HCT116 (cell line): ENCODE results near the gene CLIC4. TPM values are rescaled to one million over a fixed set of nuclear protein-coding genes. Genes with fewer than 3 reads are reported as not detected.

Experiments used
- ATAC-seq: fragments of 200-7000 bp; cut with Tn5 transposase; 2 replicates; pipeline ENCODE4 v1.9.1; 2020; ENCODE audit warnings: mild to moderate bottlenecking, moderate library complexity
- BruUV-seq: library from RNA; stranded (reverse); fragments of 400-500 nt; replicated peaks from 2 replicates; lab custom pipeline; 2021; lab: Mats Ljungman, UMichigan
- CTCF ChIA-PET: fragments of 300-600 bp; sonication (Branson Sonifier 250); formaldehyde crosslinking; loops from one replicate; lab custom pipeline; 2021; ENCODE audit warnings: antibody characterized with exemption; lab: Charles Lee
- POLR2A ChIA-PET: fragments of 300-600, 350-600 bp; sonication (Branson Sonifier 250); formaldehyde crosslinking; loops from one replicate; lab custom pipeline; 2021; ENCODE audit warnings: antibody characterized with exemption; lab: Charles Lee
- RAD21 ChIA-PET, 2 experiments: fragments of 300-600 bp; sonication (Branson Sonifier 250); formaldehyde crosslinking; loops; one replicate each; lab custom pipeline; 2023; ENCODE audit warnings: low total read pairs in 2 of 2; ENCODE audit not compliant: uncharacterized antibody in 2 of 2, unreplicated experiment in 2 of 2, low non-redundant PET in 1 of 2; lab: Charles Lee
- DNase-seq: peaks from one replicate; pipeline ENCODE4 v3.0.0-alpha.2; 2010; ENCODE audit warnings: low read depth, low spot score
- H2AFZ ChIP-seq: fragments of 200-600 bp; shearing (Covaris generic), sonication (generic); 2 replicates; pipeline ENCODE4 v1.6.1; 2017; ENCODE audit warnings: low read depth, mixed run types, mixed read lengths, antibody characterized with exemption, low read length; ENCODE audit not compliant: poor library complexity, severe bottlenecking
- H3K27ac ChIP-seq: 2 replicates; pipeline ENCODE4 v1.5.1; 2012; ENCODE audit warnings: low read depth, low read length
- H3K27me3 ChIP-seq: fragments of 200-600 bp; sonication (generic); 2 replicates; pipeline ENCODE4 v1.6.1; 2016; ENCODE audit warnings: mixed run types, low read length, mixed read lengths; ENCODE audit not compliant: insufficient read depth
- H3K36me3 ChIP-seq, 2 experiments: fragments of 200-500 bp in 1 of 2; fragments of 200-600 bp in 1 of 2; sonication (Bioruptor generic) in 1 of 2; sonication (generic) in 1 of 2; 2 replicates each; pipeline versions ENCODE4 v1.5.1 to v1.6.1; 2014 to 2016; ENCODE audit warnings: low read length in 2 of 2, inconsistent platforms in 1 of 2, mixed read lengths in 1 of 2, mixed run types in 1 of 2; ENCODE audit not compliant: insufficient read depth in 2 of 2, control insufficient read depth in 1 of 2
- H3K4me1 ChIP-seq, 2 experiments: fragments of 200-600 bp in 1 of 2; sonication (generic) in 1 of 2; 2 replicates each; pipeline versions ENCODE4 v1.5.1 to v1.6.1; 2012 to 2017; ENCODE audit warnings: low read length in 2 of 2, inconsistent platforms in 1 of 2, mild to moderate bottlenecking in 1 of 2, mixed read lengths in 1 of 2, mixed run types in 1 of 2, moderate library complexity in 1 of 2; ENCODE audit not compliant: insufficient read depth in 2 of 2, control insufficient read depth in 1 of 2
- H3K4me2 ChIP-seq: fragments of 200-600 bp; sonication (generic); 2 replicates; pipeline ENCODE4 v1.6.1; 2017; ENCODE audit warnings: mixed run types, low read length, mixed read lengths
- H3K4me3 ChIP-seq, 2 experiments: fragments of 200-600 bp in 1 of 2; sonication (generic) in 1 of 2; replicated peaks in 1 of 2; 2 replicates each; pipeline ENCODE4 v1.5.1; 2011 to 2016; ENCODE audit warnings: low read length in 2 of 2, control low read depth in 1 of 2, low read depth in 1 of 2, mild to moderate bottlenecking in 1 of 2, mixed read lengths in 1 of 2, mixed run types in 1 of 2
- H3K79me2 ChIP-seq: fragments of 200-600 bp; sonication (generic); 2 replicates; pipeline ENCODE4 v1.6.1; 2017; ENCODE audit warnings: mild to moderate bottlenecking, mixed run types, low read length, moderate library complexity, mixed read lengths; ENCODE audit not compliant: insufficient read depth
- H3K9ac ChIP-seq: fragments of 200-600 bp; sonication (generic); 2 replicates; pipeline ENCODE4 v1.6.1; 2016; ENCODE audit warnings: low read length, mixed read lengths
- H3K9me2 ChIP-seq: fragments of 200-600 bp; sonication (generic), shearing (Covaris generic); 2 replicates; pipeline ENCODE4 v1.6.1; 2017; ENCODE audit warnings: mixed run types, mild to moderate bottlenecking, moderate library complexity; ENCODE audit not compliant: insufficient read depth
- H3K9me3 ChIP-seq, 2 experiments: fragments of 200-500 bp in 1 of 2; fragments of 200-600 bp in 1 of 2; sonication (Bioruptor generic) in 1 of 2; sonication (generic) in 1 of 2; 2 replicates each; pipeline ENCODE4 v1.6.1; 2014 to 2017; ENCODE audit warnings: low read length in 2 of 2, mixed read lengths in 2 of 2, inconsistent platforms in 1 of 2, low read depth in 1 of 2, mild to moderate bottlenecking in 1 of 2, mixed run types in 1 of 2, moderate library complexity in 1 of 2; ENCODE audit not compliant: control insufficient read depth in 1 of 2, insufficient read depth in 1 of 2
- H4K20me1 ChIP-seq: fragments of 200-600 bp; sonication (generic), shearing (Covaris generic); 2 replicates; pipeline ENCODE4 v1.6.1; 2017; ENCODE audit warnings: mixed run types, mild to moderate bottlenecking, moderate library complexity; ENCODE audit not compliant: insufficient read depth
- ATF3 ChIP-seq: IDR thresholded peaks from 2 replicates; pipeline ENCODE4 v1.6.1; 2012
- CTCF ChIP-seq, 3 experiments: fragments of 200-600 bp in 1 of 3; sonication (generic) in 1 of 3; IDR thresholded peaks in 2 of 3; conservative IDR thresholded peaks in 1 of 3; 2 replicates each; pipeline ENCODE4 v1.5.1; 2012 to 2017; ENCODE audit warnings: low read depth in 2 of 3, low read length in 2 of 3, antibody characterized with exemption in 1 of 3, borderline replicate concordance in 1 of 3, control low read depth in 1 of 3, mild to moderate bottlenecking in 1 of 3, mixed read lengths in 1 of 3, mixed run types in 1 of 3, moderate library complexity in 1 of 3; ENCODE audit not compliant: insufficient read depth in 1 of 3
- EGR1 ChIP-seq: IDR thresholded peaks from 2 replicates; pipeline ENCODE4 v1.6.1; 2012; ENCODE audit warnings: low read depth
- FOSL1 ChIP-seq: IDR thresholded peaks from 2 replicates; pipeline ENCODE4 v1.6.1; 2012; ENCODE audit warnings: low read depth
- SIN3A ChIP-seq: IDR thresholded peaks from 2 replicates; pipeline ENCODE4 v1.6.1; 2012; ENCODE audit warnings: low read depth
- SP1 ChIP-seq: IDR thresholded peaks from 2 replicates; pipeline ENCODE4 v1.6.1; 2012; ENCODE audit warnings: low read depth
- TCF7L2 ChIP-seq: IDR thresholded peaks from 2 replicates; pipeline ENCODE4 v1.7.0; 2011; ENCODE audit warnings: borderline replicate concordance, inconsistent platforms; ENCODE audit not compliant: insufficient read depth, insufficient read length; ENCODE audit errors: extremely low read depth
- intact Hi-C: fragments of 100-400 bp; cut with micrococcal nuclease; formaldehyde crosslinking; loops from 2 replicates; pipeline ENCODE4 v1.10.0; 2022
- total RNA-seq: library from RNA; stranded (reverse); gene quantifications from one replicate; pipeline ENCODE4 v1.2.1, GENCODE V29; 2021; ENCODE audit not compliant: unreplicated experiment
- TF ChIP-seq, protein P1 (sequence below): IDR thresholded peaks from 2 replicates; pipeline ENCODE4 v1.6.1; 2011; ENCODE audit warnings: mild to moderate bottlenecking, low read length, moderate library complexity; ENCODE audit not compliant: insufficient replicate concordance; ENCODE audit errors: extremely low read depth

CLIC4 gene
- total RNA-seq, 1 experiment from 2014 or later = 77.2 TPM

GRCh38 chr1:24872061-24872850 is 127.0 kb downstream of the CLIC4 start:
- Histone ChIP-seq H4K20me1 (no peaks in the 10 kb centered on the region), H3K27ac (no peak overlapping the region), H3K9ac (no peak overlapping the region), H3K36me3 (no peaks in the 10 kb centered on the region), H3K4me3 (no peak overlapping the region), H3K4me1 (peaks cover 0 to 10% of the 10 kb centered on the region in 2 experiments; a peak in 1 of 4 replicates), H3K9me3 (no peaks in the 10 kb centered on the region), H2AFZ (no peak overlapping the region), H3K79me2 (no peaks in the 10 kb centered on the region), H3K27me3 (no peaks in the 10 kb centered on the region), H3K4me2 (no peak overlapping the region), H3K9me2 (no peaks in the 10 kb centered on the region)
- intact Hi-C loops = no loop called here
- DNase-seq (no peak), ATAC-seq (no peak)
- ChIA-PET POLR2A (no interaction called here), CTCF (interaction anchor here (0.6 kb wide), 1 partner anchor 331 kb away, joined by 3 read pairs; no protein-coding TSS in a partner anchor), RAD21 (no interaction called here)
- TF ChIP-seq ATF3 (no peak), SP1 (no peak), EGR1 (no peak), SIN3A (no peak), FOSL1 (no peak), CTCF (IDR thresholded peaks at IDR 0.05 in 2 of 3, conservative IDR thresholded peaks at IDR 0.05 in 1 of 3; ENCODE audit: borderline replicate concordance in 1 of 3, insufficient read depth in 1 of 3, low read depth in 2 of 3, low read length in 2 of 3) (no peak), TCF7L2 (no peak)
- TF ChIP-seq, protein P1, sequence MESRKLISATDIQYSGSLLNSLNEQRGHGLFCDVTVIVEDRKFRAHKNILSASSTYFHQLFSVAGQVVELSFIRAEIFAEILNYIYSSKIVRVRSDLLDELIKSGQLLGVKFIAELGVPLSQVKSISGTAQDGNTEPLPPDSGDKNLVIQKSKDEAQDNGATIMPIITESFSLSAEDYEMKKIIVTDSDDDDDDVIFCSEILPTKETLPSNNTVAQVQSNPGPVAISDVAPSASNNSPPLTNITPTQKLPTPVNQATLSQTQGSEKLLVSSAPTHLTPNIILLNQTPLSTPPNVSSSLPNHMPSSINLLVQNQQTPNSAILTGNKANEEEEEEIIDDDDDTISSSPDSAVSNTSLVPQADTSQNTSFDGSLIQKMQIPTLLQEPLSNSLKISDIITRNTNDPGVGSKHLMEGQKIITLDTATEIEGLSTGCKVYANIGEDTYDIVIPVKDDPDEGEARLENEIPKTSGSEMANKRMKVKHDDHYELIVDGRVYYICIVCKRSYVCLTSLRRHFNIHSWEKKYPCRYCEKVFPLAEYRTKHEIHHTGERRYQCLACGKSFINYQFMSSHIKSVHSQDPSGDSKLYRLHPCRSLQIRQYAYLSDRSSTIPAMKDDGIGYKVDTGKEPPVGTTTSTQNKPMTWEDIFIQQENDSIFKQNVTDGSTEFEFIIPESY = no peak
- BruUV-seq = no TSS peak
